MM.1S (cell line): ENCODE measurements around the gene FARSA.

Experiments
- DNase-seq: peaks from one replicate; pipeline ENCODE4 v3.0.0-alpha.2; 2015
- H2AFZ ChIP-seq: fragments of 300-600 bp; sonication (generic); 2 replicates; pipeline ENCODE4 v1.6.0; 2016; ENCODE audit warnings: antibody characterized with exemption, low read length
- H3F3A ChIP-seq: fragments of 300-600 bp; sonication (generic); 2 replicates; pipeline ENCODE4 v1.6.1; 2016; ENCODE audit warnings: mild to moderate bottlenecking, antibody characterized with exemption, low read length, moderate library complexity, mixed read lengths; ENCODE audit not compliant: insufficient read depth
- H3K27ac ChIP-seq: fragments of 300-600 bp; sonication (generic); 2 replicates; pipeline ENCODE4 v1.5.1; 2016; ENCODE audit warnings: mild to moderate bottlenecking, low read length
- H3K27me3 ChIP-seq: fragments of 300-600 bp; sonication (generic); replicated peaks from 2 replicates; pipeline ENCODE4 v1.6.0; 2016; ENCODE audit warnings: low read length; ENCODE audit not compliant: insufficient read depth
- H3K36me3 ChIP-seq: fragments of 300-600 bp; sonication (generic); replicated peaks from 2 replicates; pipeline ENCODE4 v1.6.1; 2016; ENCODE audit warnings: mild to moderate bottlenecking, low read length, mixed read lengths; ENCODE audit not compliant: insufficient read depth
- H3K4me1 ChIP-seq: fragments of 300-600 bp; sonication (generic); 2 replicates; pipeline ENCODE4 v1.6.1; 2016; ENCODE audit warnings: low read length, mixed read lengths
- H3K4me2 ChIP-seq: fragments of 300-600 bp; sonication (generic); 2 replicates; pipeline ENCODE4 v1.6.0; 2016; ENCODE audit warnings: low read depth, low read length
- H3K4me3 ChIP-seq: fragments of 300-600 bp; sonication (generic); 2 replicates; pipeline ENCODE4 v1.5.1; 2016; ENCODE audit warnings: low read length, mixed read lengths
- H3K79me2 ChIP-seq: fragments of 300-600 bp; sonication (generic); 2 replicates; pipeline ENCODE4 v1.6.1; 2016; ENCODE audit warnings: mixed run types, low read length, mixed read lengths
- H3K9ac ChIP-seq: fragments of 300-600 bp; sonication (generic); 2 replicates; pipeline ENCODE4 v1.6.1; 2016; ENCODE audit warnings: low read length, mixed read lengths
- H3K9me2 ChIP-seq: fragments of 300-600 bp; sonication (generic); replicated peaks from 2 replicates; pipeline ENCODE4 v1.6.1; 2016; ENCODE audit warnings: mild to moderate bottlenecking, low read length, mixed read lengths; ENCODE audit not compliant: insufficient read depth
- H3K9me3 ChIP-seq: fragments of 300-600 bp; sonication (generic); replicated peaks from 2 replicates; pipeline ENCODE4 v1.6.1; 2016; ENCODE audit warnings: mild to moderate bottlenecking, low read length, mixed read lengths; ENCODE audit not compliant: insufficient read depth
- H4K20me1 ChIP-seq: fragments of 300-600 bp; sonication (generic); 2 replicates; pipeline ENCODE4 v1.6.1; 2016; ENCODE audit warnings: mild to moderate bottlenecking, low read length, moderate library complexity, mixed read lengths; ENCODE audit not compliant: insufficient read depth
- CTCF ChIP-seq: fragments of 300-600 bp; sonication (generic); IDR thresholded peaks from 2 replicates; pipeline ENCODE4 v1.5.1; 2016; ENCODE audit warnings: antibody characterized with exemption, low read length, mixed read lengths
- EZH2 ChIP-seq: fragments of 300-600 bp; sonication (generic); optimal IDR thresholded peaks from 2 replicates; pipeline ENCODE3; 2017; ENCODE audit warnings: low read depth, mild to moderate bottlenecking, antibody characterized with exemption, low read length, mixed read lengths
- EZH2phosphoT487 ChIP-seq: fragments of 300-600 bp; sonication (generic); IDR thresholded peaks from 2 replicates; pipeline ENCODE4 v1.6.1; 2018; ENCODE audit warnings: antibody characterized with exemption, low read length

FARSA gene

DNA sequence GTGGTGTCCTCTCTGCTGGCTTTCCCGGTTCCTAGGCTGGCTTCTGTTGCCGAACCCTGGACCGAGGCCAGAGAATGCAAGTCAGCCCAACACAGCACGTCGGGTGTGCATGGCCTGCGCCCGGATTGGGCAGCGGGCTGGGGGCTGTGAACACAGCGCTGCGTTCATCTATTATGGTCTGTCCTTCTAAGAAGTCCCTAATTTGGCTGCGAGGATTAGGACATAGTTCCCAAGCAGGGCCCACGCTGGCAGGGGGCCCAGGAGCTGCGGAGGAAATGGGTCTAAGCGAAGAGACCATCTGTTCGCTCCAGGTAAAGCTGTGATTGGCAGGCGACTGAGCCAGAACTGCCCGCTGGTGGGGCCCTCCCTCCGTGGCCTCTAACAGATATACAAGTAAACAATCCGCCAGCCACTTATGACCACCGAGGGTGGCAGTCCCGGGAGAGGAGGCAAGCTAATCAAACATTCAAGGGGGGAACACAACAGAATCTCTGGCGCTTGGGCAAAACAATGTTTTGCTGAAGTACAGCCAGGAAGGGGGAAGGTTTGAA, 20.4 kb downstream of the FARSA start:
- Histone ChIP-seq H3K9ac (no peak overlapping the region; the same call in 1 of the 2 replicates), H3K9me2 (no peaks in the 10 kb centered on the region), H3K27me3 (no peaks in the 10 kb centered on the region), H3K79me2 (no peaks in the 10 kb centered on the region), H2AFZ (no peak overlapping the region), H3K4me2 (peak overlapping the region; percentile 26), H3K36me3 (no peaks in the 10 kb centered on the region), H3K27ac (peak overlapping the region; percentile 38; the same call in 1 of the 2 replicates), H3F3A (peaks cover 25% of the 10 kb centered on the region), H3K4me1 (peaks cover 35% of the 10 kb centered on the region), H3K4me3 (no peak overlapping the region), H4K20me1 (no peaks in the 10 kb centered on the region), H3K9me3 (no peaks in the 10 kb centered on the region)
- no peak for DNase-seq
- no peak for TF ChIP-seq EZH2
- no peak for TF ChIP-seq CTCF
- no peak for TF ChIP-seq EZH2phosphoT487

DNA sequence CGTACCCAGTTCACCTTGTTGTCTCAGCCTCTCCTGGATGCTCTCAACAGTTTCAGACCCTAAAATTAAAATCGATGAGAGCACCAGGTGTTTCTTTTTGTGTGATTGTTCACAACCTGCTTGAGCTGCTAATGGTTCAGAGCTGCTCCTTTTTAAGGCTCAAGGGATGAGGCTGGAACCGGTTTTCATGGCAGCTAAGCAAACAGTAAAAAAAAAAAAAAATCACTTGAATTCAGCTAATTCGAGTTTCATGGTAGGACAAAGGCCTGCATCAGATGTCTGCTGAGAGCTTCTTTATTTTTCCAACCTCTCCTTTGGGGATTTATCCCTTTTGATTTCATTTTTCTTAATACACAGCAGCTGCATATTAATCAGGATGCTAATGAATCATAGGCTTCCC, 20.9 kb downstream of the FARSA start:
- peak overlapping the region; percentile 26; the same call in 1 of the 2 replicates for H3K4me2 ChIP-seq
- DNase-seq: peak; percentile 38
- no peak overlapping the region; the same call in 1 of the 2 replicates for H3K9ac ChIP-seq
- H3K4me3 ChIP-seq: no peak overlapping the region
- H3K9me3 ChIP-seq: no peaks in the 10 kb centered on the region
- no peaks in the 10 kb centered on the region for H4K20me1 ChIP-seq
- H3K4me1 ChIP-seq: peaks cover 35% of the 10 kb centered on the region
- no peaks in the 10 kb centered on the region for H3K79me2 ChIP-seq
- no peaks in the 10 kb centered on the region for H3K27me3 ChIP-seq
- H3F3A ChIP-seq: peaks cover 25% of the 10 kb centered on the region
- TF ChIP-seq EZH2 (no peak), CTCF (no peak), EZH2phosphoT487 (no peak)
- H3K36me3 ChIP-seq: no peaks in the 10 kb centered on the region
- H3K27ac ChIP-seq: peak overlapping the region; percentile 38; the same call in 1 of the 2 replicates
- no peaks in the 10 kb centered on the region for H3K9me2 ChIP-seq
- H2AFZ ChIP-seq: 0 out of 2 replicates have a peak overlapping the region, but pooled peaks have one; percentile 8

DNA sequence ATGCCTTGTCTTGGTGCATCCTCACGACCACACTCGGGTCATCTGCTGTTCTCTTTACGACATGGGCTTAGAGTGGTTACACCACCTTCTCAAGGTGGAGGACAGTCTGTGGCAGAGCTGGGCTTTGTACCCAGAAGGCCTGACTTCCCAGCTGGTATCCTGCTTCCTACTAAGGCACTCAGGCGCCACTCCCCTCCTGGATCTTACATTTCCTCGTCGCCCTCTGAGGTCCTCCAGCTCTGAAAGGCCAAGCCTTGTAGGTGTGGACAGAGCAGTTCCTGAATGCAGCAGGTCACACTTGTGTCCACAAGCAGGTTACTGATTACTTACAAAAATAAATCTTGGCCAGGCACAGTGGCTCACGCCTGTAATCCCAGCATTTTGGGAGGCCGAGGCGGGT, 26.3 kb downstream of the FARSA start:
- H3F3A ChIP-seq: peaks cover 11% of the 10 kb centered on the region
- TF ChIP-seq CTCF (no peak), EZH2phosphoT487 (no peak), EZH2 (no peak)
- DNase-seq: no peak
- no peak overlapping the region for H3K27ac ChIP-seq
- no peak overlapping the region for H2AFZ ChIP-seq
- H3K9me2 ChIP-seq: no peaks in the 10 kb centered on the region
- H3K4me1 ChIP-seq: peaks cover 11% of the 10 kb centered on the region
- no peaks in the 10 kb centered on the region for H3K9me3 ChIP-seq
- H3K79me2 ChIP-seq: no peaks in the 10 kb centered on the region
- H3K4me3 ChIP-seq: no peak overlapping the region
- H3K27me3 ChIP-seq: no peaks in the 10 kb centered on the region
- H3K9ac ChIP-seq: no peak overlapping the region
- no peak overlapping the region for H3K4me2 ChIP-seq
- H3K36me3 ChIP-seq: no peaks in the 10 kb centered on the region
- no peaks in the 10 kb centered on the region for H4K20me1 ChIP-seq
